Measurements from ENCODE around the gene TP73. TPM values are rescaled to one million over a fixed set of nuclear protein-coding genes. Genes with fewer than 3 reads are reported as not detected.

Gene TP73
- total RNA-seq, 1 experiment from 2014 or later = 0.54 TPM

- BruUV-seq (replicated peaks) = no TSS peak
- no peak for DNase-seq
- intact Hi-C loops (cut with micrococcal nuclease; ENCODE audit: unreplicated experiment) = no loop called here
- Mint-ChIP-seq H3K9me3 (ENCODE audit: low read depth, unreplicated experiment) (no peaks in the 10 kb centered on the region), H3K4me1 (ENCODE audit: low read depth, unreplicated experiment) (no peaks in the 10 kb centered on the region), H3K27me3 (ENCODE audit: unreplicated experiment) (peaks cover 13% of the 10 kb centered on the region), H3K4me3 (ENCODE audit: low read depth, unreplicated experiment) (no peak overlapping the region), H3K36me3 (ENCODE audit: insufficient read depth, unreplicated experiment) (peaks cover 4% of the 10 kb centered on the region), H3K27ac (ENCODE audit: unreplicated experiment) (no peak overlapping the region)
- CTCF ChIA-PET = no interaction called here
- no peak for TF ChIP-seq CTCF (IDR thresholded peaks at IDR 0.05; ENCODE audit: unreplicated experiment)
These were observed 36.2 kb downstream of the TP73 start for GRCh38 chr1:3688356-3689137.

GRCh38 chr1:3689138-3689750 lies 36.9 kb downstream of the TP73 start:
- Mint-ChIP-seq H3K27ac (ENCODE audit: unreplicated experiment) (no peak overlapping the region), H3K36me3 (ENCODE audit: insufficient read depth, unreplicated experiment) (peaks cover 4% of the 10 kb centered on the region), H3K4me1 (ENCODE audit: low read depth, unreplicated experiment) (no peaks in the 10 kb centered on the region), H3K9me3 (ENCODE audit: low read depth, unreplicated experiment) (no peaks in the 10 kb centered on the region), H3K4me3 (ENCODE audit: low read depth, unreplicated experiment) (no peak overlapping the region), H3K27me3 (ENCODE audit: unreplicated experiment) (peaks cover 13% of the 10 kb centered on the region)
- TF ChIP-seq CTCF (IDR thresholded peaks at IDR 0.05; ENCODE audit: unreplicated experiment) = no peak
- CTCF ChIA-PET = no interaction called here
- BruUV-seq (replicated peaks) = no TSS peak
- no peak for DNase-seq
- intact Hi-C loops (cut with micrococcal nuclease; ENCODE audit: unreplicated experiment) = no loop called here

- intact Hi-C loops (cut with micrococcal nuclease; ENCODE audit: unreplicated experiment) = no loop called here
- no peaks in the 10 kb centered on the region for H3K4me1 Mint-ChIP-seq (ENCODE audit: low read depth, unreplicated experiment)
- BruUV-seq (replicated peaks) = no TSS peak
- H3K36me3 Mint-ChIP-seq (ENCODE audit: insufficient read depth, unreplicated experiment) = peaks cover 4% of the 10 kb centered on the region
- TF ChIP-seq CTCF (IDR thresholded peaks at IDR 0.05; ENCODE audit: unreplicated experiment) = no peak
- no peak for DNase-seq
- H3K9me3 Mint-ChIP-seq (ENCODE audit: low read depth, unreplicated experiment) = no peaks in the 10 kb centered on the region
- no peak overlapping the region for H3K27ac Mint-ChIP-seq (ENCODE audit: unreplicated experiment)
- CTCF ChIA-PET = interaction anchor here (0.8 kb wide), 1 partner anchor 22 kb away, joined by 3 read pairs; no protein-coding TSS in a partner anchor
- no peak overlapping the region for H3K4me3 Mint-ChIP-seq (ENCODE audit: low read depth, unreplicated experiment)
- H3K27me3 Mint-ChIP-seq (ENCODE audit: unreplicated experiment) = peaks cover 16% of the 10 kb centered on the region
These were observed 38.2 kb downstream of the TP73 start for GRCh38 chr1:3690282-3691065.

GRCh38 chr1:3691421-3692204 lies 39.3 kb downstream of the TP73 start:
- no peak overlapping the region for H3K27ac Mint-ChIP-seq (ENCODE audit: unreplicated experiment)
- no peak overlapping the region for H3K4me3 Mint-ChIP-seq (ENCODE audit: low read depth, unreplicated experiment)
- no peaks in the 10 kb centered on the region for H3K9me3 Mint-ChIP-seq (ENCODE audit: low read depth, unreplicated experiment)
- CTCF ChIA-PET = interaction anchor here (0.8 kb wide), 1 partner anchor 23 kb away, joined by 3 read pairs; no protein-coding TSS in a partner anchor
- intact Hi-C loops (cut with micrococcal nuclease; ENCODE audit: unreplicated experiment) = no loop called here
- no peak for TF ChIP-seq CTCF (IDR thresholded peaks at IDR 0.05; ENCODE audit: unreplicated experiment)
- no TSS peak for BruUV-seq (replicated peaks)
- no peak for DNase-seq
- H3K36me3 Mint-ChIP-seq (ENCODE audit: insufficient read depth, unreplicated experiment) = peaks cover 4% of the 10 kb centered on the region
- H3K4me1 Mint-ChIP-seq (ENCODE audit: low read depth, unreplicated experiment) = no peaks in the 10 kb centered on the region
- peaks cover 27% of the 10 kb centered on the region for H3K27me3 Mint-ChIP-seq (ENCODE audit: unreplicated experiment)
